Measurements from ENCODE around the gene SAFB.

- TF ChIP-seq CTCF (IDR thresholded peaks at IDR 0.05) (peak; percentile 98), ZFX (IDR thresholded peaks at IDR 0.05; ENCODE audit: borderline replicate concordance) (no peak)
These were observed 63.9 kb downstream of the SAFB start for GRCh38 chr19:5686647-5687359.
